ENCODE measurements around the gene SELENOM.
A peak's percentile ranks its signal among the peaks of the same experiment; 100 is the strongest.

The SELENOM gene
- 14.6 reads per million, percentile 40 among the genes with 10 or more reads in this experiment for total RNA-seq

GRCh38 chr22:31107178-31107893 lies at the start of gene SELENOM:
Gene SELENOM, minus strand, starts transcription at chr22:31107568. Its CDS starts 63 bp downstream, at chr22:31107505.
- peak; percentile 85 for DNase-seq

- no peak for DNase-seq
These were observed 48.1 kb upstream of the SELENOM start for GRCh38 chr22:31155422-31155821.

- no peak for DNase-seq
These were observed 47.6 kb upstream of the SELENOM start for GRCh38 chr22:31154975-31155374.

GRCh38 chr22:31153357-31153756 lies 46.0 kb upstream of the SELENOM start:
- DNase-seq = no peak

GRCh38 chr22:31151872-31152271 lies 44.5 kb upstream of the SELENOM start:
- DNase-seq = no peak

GRCh38 chr22:31150615-31151014 lies 43.2 kb upstream of the SELENOM start:
- DNase-seq = no peak

GRCh38 chr22:31148953-31149627 lies 41.7 kb upstream of the SELENOM start:
- DNase-seq = peak; percentile 9

- DNase-seq = no peak
These were observed 41.1 kb upstream of the SELENOM start for GRCh38 chr22:31148488-31148887.

- no peak for DNase-seq
These were observed 36.9 kb upstream of the SELENOM start for GRCh38 chr22:31144223-31144622.

GRCh38 chr22:31143537-31143936 lies 36.2 kb upstream of the SELENOM start:
- DNase-seq = no peak

GRCh38 chr22:31143038-31143437 lies 35.7 kb upstream of the SELENOM start:
- DNase-seq = no peak

GRCh38 chr22:31142285-31142684 lies 34.9 kb upstream of the SELENOM start:
- DNase-seq = no peak

GRCh38 chr22:31141551-31141950 lies 34.2 kb upstream of the SELENOM start:
- DNase-seq = no peak

- DNase-seq = no peak
These were observed 33.4 kb upstream of the SELENOM start for GRCh38 chr22:31140746-31141145.

GRCh38 chr22:31139866-31140716 lies 32.7 kb upstream of the SELENOM start, which contains the start of gene PLA2G3:
Gene PLA2G3, minus strand, starts transcription at chr22:31140508. Its CDS starts 154 bp downstream, at chr22:31140354.
- DNase-seq = no peak

GRCh38 chr22:31139066-31139465 lies 31.7 kb upstream of the SELENOM start:
- DNase-seq = no peak

GRCh38 chr22:31138126-31138525 lies 30.8 kb upstream of the SELENOM start:
- DNase-seq = no peak

- no peak for DNase-seq
These were observed 30.4 kb upstream of the SELENOM start for GRCh38 chr22:31137721-31138120.

GRCh38 chr22:31136711-31137110 lies 29.3 kb upstream of the SELENOM start:
- DNase-seq = no peak

GRCh38 chr22:31136155-31136554 lies 28.8 kb upstream of the SELENOM start:
- DNase-seq = no peak

GRCh38 chr22:31135706-31136105 lies 28.3 kb upstream of the SELENOM start:
- no peak for DNase-seq

- DNase-seq = no peak
These were observed 27.3 kb upstream of the SELENOM start for GRCh38 chr22:31134688-31135087.

- DNase-seq = no peak
These were observed 26.5 kb upstream of the SELENOM start for GRCh38 chr22:31133911-31134310.

Measured in effector CD4-positive, alpha-beta T cell (primary cell).